DND-41 (cell line): ENCODE measurements around the gene APC2.

ENCODE experiments used
- ATAC-seq: fragments of 200-7000 bp; cut with Tn5 transposase; 3 replicates; pipeline ENCODE4 v1.9.1; 2021; ENCODE audit warnings: low read depth; ENCODE audit not compliant: insufficient read depth
- DNase-seq: peaks from one replicate; pipeline ENCODE4 v3.0.0-alpha.2; 2020
- H2AFZ ChIP-seq: 2 replicates; pipeline ENCODE4 v1.6.0; 2012; ENCODE audit warnings: low read depth, low read length
- H3K27ac ChIP-seq: 2 replicates; pipeline ENCODE4 v1.5.1; 2012; ENCODE audit warnings: low read length, inconsistent platforms
- H3K27me3 ChIP-seq: fragments of 200-600 bp; sonication (generic); 2 replicates; pipeline ENCODE4 v1.6.0; 2012; ENCODE audit warnings: low read length, mild to moderate bottlenecking, inconsistent platforms; ENCODE audit not compliant: insufficient read depth, poor library complexity
- H3K36me3 ChIP-seq: 2 replicates; pipeline ENCODE4 v1.5.1; 2012; ENCODE audit warnings: low read length, inconsistent platforms; ENCODE audit not compliant: insufficient read depth
- H3K4me1 ChIP-seq: 2 replicates; pipeline ENCODE4 v1.5.1; 2012; ENCODE audit warnings: mild to moderate bottlenecking, low read length; ENCODE audit not compliant: insufficient read depth
- H3K4me2 ChIP-seq: 2 replicates; pipeline ENCODE4 v1.6.0; 2012; ENCODE audit warnings: mild to moderate bottlenecking, moderate library complexity, low read length, inconsistent platforms; ENCODE audit not compliant: insufficient read depth
- H3K4me3 ChIP-seq, 2 experiments: fragments of 200-600 bp in 1 of 2; shearing (Covaris generic) in 1 of 2; 2 replicates each; pipeline ENCODE4 v1.5.1; 2012 to 2016; ENCODE audit warnings: inconsistent platforms in 2 of 2, low read length in 2 of 2, mild to moderate bottlenecking in 2 of 2, low read depth in 1 of 2, moderate library complexity in 1 of 2
- H3K79me2 ChIP-seq: 2 replicates; pipeline ENCODE4 v1.6.0; 2012; ENCODE audit warnings: low read length, inconsistent platforms; ENCODE audit not compliant: insufficient read depth
- H3K9ac ChIP-seq: 2 replicates; pipeline ENCODE4 v1.6.0; 2012; ENCODE audit warnings: low read depth, mild to moderate bottlenecking, inconsistent platforms, low read length, moderate library complexity
- H3K9me3 ChIP-seq: 2 replicates; pipeline ENCODE4 v1.5.1; 2012; ENCODE audit warnings: low read length, moderate library complexity, mild to moderate bottlenecking, inconsistent platforms; ENCODE audit not compliant: insufficient read depth, severe bottlenecking
- H4K20me1 ChIP-seq: 2 replicates; pipeline ENCODE4 v1.6.0; 2012; ENCODE audit warnings: low read length; ENCODE audit not compliant: insufficient read depth
- CTCF ChIP-seq: IDR thresholded peaks from 2 replicates; pipeline ENCODE4 v1.5.1; 2012; ENCODE audit warnings: borderline replicate concordance, low read length, moderate library complexity, mild to moderate bottlenecking; ENCODE audit not compliant: poor library complexity, severe bottlenecking; ENCODE audit errors: extremely low read depth
- EZH2 ChIP-seq: IDR thresholded peaks from 3 replicates; pipeline ENCODE4 v1.6.1; 2012; ENCODE audit warnings: borderline replicate concordance, low read depth, mild to moderate bottlenecking, moderate library complexity, low read length, inconsistent platforms; ENCODE audit not compliant: severe bottlenecking

The APC2 gene

DNA sequence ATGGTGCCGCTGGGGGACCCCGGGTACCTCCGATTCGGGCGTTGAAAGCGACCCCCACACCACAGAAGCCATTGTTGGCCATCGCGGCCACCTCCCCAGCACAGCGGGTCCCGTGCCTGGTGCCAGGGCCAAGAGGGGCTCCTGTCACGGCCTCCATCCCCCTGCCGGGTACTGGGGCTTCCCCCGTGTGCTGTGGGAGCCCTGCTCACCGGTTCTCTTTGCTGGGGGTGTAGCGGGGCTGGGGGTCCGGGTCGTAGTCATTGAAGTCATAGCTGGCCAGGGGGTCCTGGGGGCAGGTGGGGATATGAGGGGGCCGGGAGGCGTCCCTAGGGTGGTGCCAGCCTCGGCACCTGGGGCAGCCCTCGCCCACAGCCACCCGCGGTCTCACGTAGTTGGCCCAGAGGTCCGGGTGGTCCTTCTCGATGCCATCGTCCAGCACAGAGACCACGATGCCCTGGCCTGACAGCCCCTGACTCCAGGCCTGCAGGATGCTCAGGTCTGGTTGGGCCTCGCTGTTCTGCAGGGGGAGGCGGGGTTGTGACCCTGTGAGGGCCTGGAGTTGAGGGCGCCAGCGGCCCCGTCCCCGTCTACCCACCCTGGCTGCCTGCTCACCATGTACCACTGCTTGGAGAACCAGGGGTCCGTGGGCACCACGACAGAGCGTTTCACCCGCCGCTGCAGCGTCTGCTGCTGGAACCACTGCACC is 37.8 kb downstream of the APC2 start:
- no peaks in the 10 kb centered on the region for H3K79me2 ChIP-seq
- H4K20me1 ChIP-seq = no peaks in the 10 kb centered on the region
- no peak overlapping the region; the same call in 1 of the 2 replicates for H3K4me2 ChIP-seq
- DNase-seq = peak; percentile 34
- H3K27me3 ChIP-seq = no peaks in the 10 kb centered on the region
- H2AFZ ChIP-seq = no peak overlapping the region
- no peak for ATAC-seq
- no peak overlapping the region for H3K27ac ChIP-seq
- no peaks in the 10 kb centered on the region for H3K36me3 ChIP-seq
- no peaks in the 10 kb centered on the region for H3K9me3 ChIP-seq
- peaks cover 29% of the 10 kb centered on the region for H3K4me1 ChIP-seq
- no peak overlapping the region for H3K9ac ChIP-seq
- no peak for TF ChIP-seq CTCF
- no peak for TF ChIP-seq EZH2
- H3K4me3 ChIP-seq = no peak overlapping the region

GRCh38 chr19:1488282-1488601 is 38.3 kb downstream of the APC2 start:
- Histone ChIP-seq H4K20me1 (no peaks in the 10 kb centered on the region), H3K4me2 (no peak overlapping the region; the same call in 1 of the 2 replicates), H3K36me3 (no peaks in the 10 kb centered on the region), H3K27ac (no peak overlapping the region), H3K9me3 (no peaks in the 10 kb centered on the region), H2AFZ (no peak overlapping the region), H3K27me3 (no peaks in the 10 kb centered on the region), H3K79me2 (no peaks in the 10 kb centered on the region), H3K4me1 (peaks cover 29% of the 10 kb centered on the region), H3K4me3 (no peak overlapping the region), H3K9ac (no peak overlapping the region)
- ATAC-seq (no peak), DNase-seq (no peak)
- TF ChIP-seq EZH2 = no peak

GRCh38 chr19:1489463-1490310 is 39.8 kb downstream of the APC2 start:
- H3K4me2 ChIP-seq = peak overlapping the region; percentile 85
- peak overlapping the region; percentile 77 for H3K27ac ChIP-seq
- H3K9me3 ChIP-seq = no peaks in the 10 kb centered on the region
- H3K9ac ChIP-seq = peak overlapping the region; percentile 71
- H3K36me3 ChIP-seq = no peaks in the 10 kb centered on the region
- peak overlapping the region; percentile 78 for H2AFZ ChIP-seq
- H4K20me1 ChIP-seq = no peaks in the 10 kb centered on the region
- peak overlapping the region; percentile 43 to 61; a peak in 3 of 4 replicates for H3K4me3 ChIP-seq
- DNase-seq (peak; percentile 71), ATAC-seq (peak; percentile 16)
- H3K4me1 ChIP-seq = peaks cover 29% of the 10 kb centered on the region
- TF ChIP-seq EZH2 (no peak), CTCF (no peak)
- H3K27me3 ChIP-seq = no peaks in the 10 kb centered on the region
- H3K79me2 ChIP-seq = no peaks in the 10 kb centered on the region
